ENCODE data around the gene SAMD10. TPM values are rescaled to one million over a fixed set of nuclear protein-coding genes. Genes with fewer than 3 reads are reported as not detected.
A peak's percentile ranks its signal among the peaks of the same experiment; 100 is the strongest.

The SAMD10 gene
- total RNA-seq, 4 donors from 2014 or later = 5.9 to 86.2 (median 19.4) TPM

GRCh38 chr20:64024141-64024990 is 44.9 kb upstream of the SAMD10 start:
- H3K4me1 ChIP-seq = peaks cover 9 to 14% (median 14%) of the 10 kb centered on the region in 4 donors
- H3K27ac ChIP-seq = no peak overlapping the region
- in situ Hi-C loops (cut with MboI; ENCODE audit: low pct_ligation_motif_present in 1 of 4, low pct_unique_long_range_greater_than_20kb in 1 of 4, low sequenced_read_pairs in 3 of 4) = no loop called here

GRCh38 chr20:64023361-64024140 is 44.1 kb upstream of the SAMD10 start:
- 61 to 74% methylated on average over 5 to 15 of the region's 15 CpGs for WGBS, 2 donors (ENCODE audit: low coverage in 1 of 2)
- H3K27me3 ChIP-seq = no peaks in the 10 kb centered on the region
- no peaks in the 10 kb centered on the region for H3K9me3 ChIP-seq
- H3K27ac ChIP-seq = no peak overlapping the region
- TF ChIP-seq CTCF (IDR thresholded peaks at IDR 0.05) (no peak), POLR2A (IDR thresholded peaks at IDR 0.05) (no peak), EP300 (IDR thresholded peaks at IDR 0.05; ENCODE audit: low read depth) (no peak), POLR2AphosphoS5 (IDR thresholded peaks at IDR 0.05) (no peak)
- peaks cover 0 to 57% (median 25%) of the 10 kb centered on the region in 4 donors for H3K36me3 ChIP-seq
- DNase-seq = no peak
- no peak overlapping the region for H3K4me3 ChIP-seq
- intact Hi-C loops (cut with DNase I; ENCODE audit: low total_unique reads) = no loop called here
- H3K4me1 ChIP-seq = peaks cover 9 to 14% (median 14%) of the 10 kb centered on the region in 4 donors
- in situ Hi-C loops (cut with MboI; ENCODE audit: low pct_ligation_motif_present in 1 of 4, low pct_unique_long_range_greater_than_20kb in 1 of 4, low sequenced_read_pairs in 3 of 4) = no loop called here

More at GRCh38 chr20:64024141-64024990, 44.9 kb upstream of the SAMD10 start:
- peak; percentile 49 for DNase-seq
- intact Hi-C loops (cut with DNase I; ENCODE audit: low total_unique reads) = no loop called here
- no peak overlapping the region for H3K4me3 ChIP-seq
- TF ChIP-seq EP300 (IDR thresholded peaks at IDR 0.05; ENCODE audit: low read depth) = no peak
- TF ChIP-seq CTCF (IDR thresholded peaks at IDR 0.05) = no peak
- no peak for TF ChIP-seq POLR2AphosphoS5 (IDR thresholded peaks at IDR 0.05)
- TF ChIP-seq POLR2A (IDR thresholded peaks at IDR 0.05) = no peak
- H3K27me3 ChIP-seq = no peaks in the 10 kb centered on the region
- H3K36me3 ChIP-seq = peaks cover 0 to 55% (median 24%) of the 10 kb centered on the region in 4 donors
- WGBS, 2 donors (ENCODE audit: low coverage in 1 of 2) = 58 to 100% methylated on average over 1 to 17 of the region's 17 CpGs
- no peaks in the 10 kb centered on the region for H3K9me3 ChIP-seq

GRCh38 chr20:64022671-64023360 is 43.4 kb upstream of the SAMD10 start:
- intact Hi-C loops (cut with DNase I; ENCODE audit: low total_unique reads) = no loop called here
- DNase-seq = no peak
- in situ Hi-C loops (cut with MboI; ENCODE audit: low pct_ligation_motif_present in 1 of 4, low pct_unique_long_range_greater_than_20kb in 1 of 4, low sequenced_read_pairs in 3 of 4) = no loop called here
- no peaks in the 10 kb centered on the region for H3K9me3 ChIP-seq
- H3K4me3 ChIP-seq = no peak overlapping the region
- H3K36me3 ChIP-seq = peaks cover 0 to 57% (median 25%) of the 10 kb centered on the region in 4 donors
- H3K4me1 ChIP-seq = peaks cover 9 to 14% (median 14%) of the 10 kb centered on the region in 4 donors
- WGBS, 2 donors (ENCODE audit: low coverage in 1 of 2) = 96 to 100% methylated on average over 1 to 17 of the region's 17 CpGs
- no peaks in the 10 kb centered on the region for H3K27me3 ChIP-seq
- H3K27ac ChIP-seq = no peak overlapping the region
- TF ChIP-seq EP300 (IDR thresholded peaks at IDR 0.05; ENCODE audit: low read depth) (no peak), POLR2A (IDR thresholded peaks at IDR 0.05) (no peak), POLR2AphosphoS5 (IDR thresholded peaks at IDR 0.05) (no peak), CTCF (IDR thresholded peaks at IDR 0.05) (no peak)

Measured in transverse colon (tissue), 4 donors.